ENCODE data around the gene FREY1.

GRCh38 chr11:45927332-45927683 lies 20.2 kb upstream of the FREY1 start:
- no peak for TF ChIP-seq POLR2AphosphoS5 (IDR thresholded peaks at IDR 0.05; ENCODE audit: low read depth, low read length)
- TF ChIP-seq, protein P1, sequence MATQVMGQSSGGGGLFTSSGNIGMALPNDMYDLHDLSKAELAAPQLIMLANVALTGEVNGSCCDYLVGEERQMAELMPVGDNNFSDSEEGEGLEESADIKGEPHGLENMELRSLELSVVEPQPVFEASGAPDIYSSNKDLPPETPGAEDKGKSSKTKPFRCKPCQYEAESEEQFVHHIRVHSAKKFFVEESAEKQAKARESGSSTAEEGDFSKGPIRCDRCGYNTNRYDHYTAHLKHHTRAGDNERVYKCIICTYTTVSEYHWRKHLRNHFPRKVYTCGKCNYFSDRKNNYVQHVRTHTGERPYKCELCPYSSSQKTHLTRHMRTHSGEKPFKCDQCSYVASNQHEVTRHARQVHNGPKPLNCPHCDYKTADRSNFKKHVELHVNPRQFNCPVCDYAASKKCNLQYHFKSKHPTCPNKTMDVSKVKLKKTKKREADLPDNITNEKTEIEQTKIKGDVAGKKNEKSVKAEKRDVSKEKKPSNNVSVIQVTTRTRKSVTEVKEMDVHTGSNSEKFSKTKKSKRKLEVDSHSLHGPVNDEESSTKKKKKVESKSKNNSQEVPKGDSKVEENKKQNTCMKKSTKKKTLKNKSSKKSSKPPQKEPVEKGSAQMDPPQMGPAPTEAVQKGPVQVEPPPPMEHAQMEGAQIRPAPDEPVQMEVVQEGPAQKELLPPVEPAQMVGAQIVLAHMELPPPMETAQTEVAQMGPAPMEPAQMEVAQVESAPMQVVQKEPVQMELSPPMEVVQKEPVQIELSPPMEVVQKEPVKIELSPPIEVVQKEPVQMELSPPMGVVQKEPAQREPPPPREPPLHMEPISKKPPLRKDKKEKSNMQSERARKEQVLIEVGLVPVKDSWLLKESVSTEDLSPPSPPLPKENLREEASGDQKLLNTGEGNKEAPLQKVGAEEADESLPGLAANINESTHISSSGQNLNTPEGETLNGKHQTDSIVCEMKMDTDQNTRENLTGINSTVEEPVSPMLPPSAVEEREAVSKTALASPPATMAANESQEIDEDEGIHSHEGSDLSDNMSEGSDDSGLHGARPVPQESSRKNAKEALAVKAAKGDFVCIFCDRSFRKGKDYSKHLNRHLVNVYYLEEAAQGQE (IDR thresholded peaks at IDR 0.05; ENCODE audit: insufficient read depth in 1 of 2, low read depth in 2 of 2, low read length in 2 of 2): no peak
- no peak for TF ChIP-seq TAF1 (IDR thresholded peaks at IDR 0.05; ENCODE audit: borderline replicate concordance, insufficient read depth, low read length)
